Measurements from ENCODE around the gene MYOF.

MYOF gene

GRCh38 chr10:93465806-93466675, 16.1 kb downstream of the MYOF start:
- Histone ChIP-seq H3K27ac (ENCODE audit: low read depth in 2 of 2, low read length in 2 of 2) (peak overlapping the region; percentile 82 to 89), H3K36me3 (ENCODE audit: control insufficient read depth in 2 of 2, insufficient read depth in 2 of 2, low read length in 2 of 2) (no peaks in the 10 kb centered on the region), H3K9me3 (ENCODE audit: control insufficient read depth in 2 of 2, low read length in 2 of 2) (no peaks in the 10 kb centered on the region), H3K4me1 (ENCODE audit: control insufficient read depth in 2 of 2, insufficient read depth in 2 of 2, low read length in 2 of 2) (peaks cover 22 to 40% of the 10 kb centered on the region in 2 donors), H3K9ac (ENCODE audit: low read depth in 1 of 2, low read length in 2 of 2) (peak overlapping the region in 1 of 2 donors; percentile 63), H3K4me3 (ENCODE audit: low read length in 2 of 2) (peak overlapping the region; percentile 24 to 39), H3K27me3 (ENCODE audit: control insufficient read depth in 2 of 2, insufficient read depth in 2 of 2, low read length in 2 of 2) (no peaks in the 10 kb centered on the region)

GRCh38 chr10:93464776-93465388, 17.3 kb downstream of the MYOF start:
- Histone ChIP-seq H3K27me3 (ENCODE audit: control insufficient read depth in 2 of 2, insufficient read depth in 2 of 2, low read length in 2 of 2) (no peaks in the 10 kb centered on the region), H3K9ac (ENCODE audit: low read depth in 1 of 2, low read length in 2 of 2) (no peak overlapping the region), H3K27ac (ENCODE audit: low read depth in 2 of 2, low read length in 2 of 2) (peak overlapping the region; percentile 59 to 82), H3K9me3 (ENCODE audit: control insufficient read depth in 2 of 2, low read length in 2 of 2) (no peaks in the 10 kb centered on the region), H3K4me3 (ENCODE audit: low read length in 2 of 2) (no peak overlapping the region), H3K36me3 (ENCODE audit: control insufficient read depth in 2 of 2, insufficient read depth in 2 of 2, low read length in 2 of 2) (no peaks in the 10 kb centered on the region), H3K4me1 (ENCODE audit: control insufficient read depth in 2 of 2, insufficient read depth in 2 of 2, low read length in 2 of 2) (peaks cover 22 to 34% of the 10 kb centered on the region in 2 donors)

- no peaks in the 10 kb centered on the region for H3K27me3 ChIP-seq (ENCODE audit: control insufficient read depth in 2 of 2, insufficient read depth in 2 of 2, low read length in 2 of 2)
- peak overlapping the region; percentile 59 to 82 for H3K27ac ChIP-seq (ENCODE audit: low read depth in 2 of 2, low read length in 2 of 2)
- no peak overlapping the region for H3K9ac ChIP-seq (ENCODE audit: low read depth in 1 of 2, low read length in 2 of 2)
- peaks cover 29 to 42% of the 10 kb centered on the region in 2 donors for H3K4me1 ChIP-seq (ENCODE audit: control insufficient read depth in 2 of 2, insufficient read depth in 2 of 2, low read length in 2 of 2)
- H3K9me3 ChIP-seq (ENCODE audit: control insufficient read depth in 2 of 2, low read length in 2 of 2), result no peaks in the 10 kb centered on the region
- H3K36me3 ChIP-seq (ENCODE audit: control insufficient read depth in 2 of 2, insufficient read depth in 2 of 2, low read length in 2 of 2), result peaks cover 0 to 2% of the 10 kb centered on the region in 2 donors
- H3K4me3 ChIP-seq (ENCODE audit: low read length in 2 of 2), result no peak overlapping the region
These were observed 18.2 kb downstream of the MYOF start for GRCh38 chr10:93463723-93464476.

GRCh38 chr10:93462881-93463280, 19.3 kb downstream of the MYOF start:
- no peak overlapping the region for H3K4me3 ChIP-seq (ENCODE audit: low read length in 2 of 2)
- no peaks in the 10 kb centered on the region for H3K9me3 ChIP-seq (ENCODE audit: control insufficient read depth in 2 of 2, low read length in 2 of 2)
- H3K4me1 ChIP-seq (ENCODE audit: control insufficient read depth in 2 of 2, insufficient read depth in 2 of 2, low read length in 2 of 2), result peaks cover 30 to 47% of the 10 kb centered on the region in 2 donors
- no peaks in the 10 kb centered on the region for H3K27me3 ChIP-seq (ENCODE audit: control insufficient read depth in 2 of 2, insufficient read depth in 2 of 2, low read length in 2 of 2)
- no peak overlapping the region for H3K9ac ChIP-seq (ENCODE audit: low read depth in 1 of 2, low read length in 2 of 2)
- peaks cover 0 to 3% of the 10 kb centered on the region in 2 donors for H3K36me3 ChIP-seq (ENCODE audit: control insufficient read depth in 2 of 2, insufficient read depth in 2 of 2, low read length in 2 of 2)
- H3K27ac ChIP-seq (ENCODE audit: low read depth in 2 of 2, low read length in 2 of 2), result no peak overlapping the region

GRCh38 chr10:93462371-93462770, 19.8 kb downstream of the MYOF start:
- Histone ChIP-seq H3K36me3 (ENCODE audit: control insufficient read depth in 2 of 2, insufficient read depth in 2 of 2, low read length in 2 of 2) (peaks cover 0 to 3% of the 10 kb centered on the region in 2 donors), H3K27ac (ENCODE audit: low read depth in 2 of 2, low read length in 2 of 2) (no peak overlapping the region), H3K4me1 (ENCODE audit: control insufficient read depth in 2 of 2, insufficient read depth in 2 of 2, low read length in 2 of 2) (peaks cover 30 to 47% of the 10 kb centered on the region in 2 donors), H3K4me3 (ENCODE audit: low read length in 2 of 2) (no peak overlapping the region), H3K9ac (ENCODE audit: low read depth in 1 of 2, low read length in 2 of 2) (no peak overlapping the region), H3K27me3 (ENCODE audit: control insufficient read depth in 2 of 2, insufficient read depth in 2 of 2, low read length in 2 of 2) (no peaks in the 10 kb centered on the region), H3K9me3 (ENCODE audit: control insufficient read depth in 2 of 2, low read length in 2 of 2) (no peaks in the 10 kb centered on the region)

GRCh38 chr10:93461807-93462178, 20.3 kb downstream of the MYOF start:
- H3K9me3 ChIP-seq (ENCODE audit: control insufficient read depth in 2 of 2, low read length in 2 of 2), result no peaks in the 10 kb centered on the region
- no peak overlapping the region for H3K9ac ChIP-seq (ENCODE audit: low read depth in 1 of 2, low read length in 2 of 2)
- no peak overlapping the region for H3K4me3 ChIP-seq (ENCODE audit: low read length in 2 of 2)
- H3K4me1 ChIP-seq (ENCODE audit: control insufficient read depth in 2 of 2, insufficient read depth in 2 of 2, low read length in 2 of 2), result peaks cover 29 to 45% of the 10 kb centered on the region in 2 donors
- H3K27me3 ChIP-seq (ENCODE audit: control insufficient read depth in 2 of 2, insufficient read depth in 2 of 2, low read length in 2 of 2), result no peaks in the 10 kb centered on the region
- peaks cover 0 to 3% of the 10 kb centered on the region in 2 donors for H3K36me3 ChIP-seq (ENCODE audit: control insufficient read depth in 2 of 2, insufficient read depth in 2 of 2, low read length in 2 of 2)
- H3K27ac ChIP-seq (ENCODE audit: low read depth in 2 of 2, low read length in 2 of 2), result peak overlapping the region in 1 of 2 donors; percentile 44

GRCh38 chr10:93461109-93461806, 20.9 kb downstream of the MYOF start:
- no peak overlapping the region for H3K4me3 ChIP-seq (ENCODE audit: low read length in 2 of 2)
- H3K9me3 ChIP-seq (ENCODE audit: control insufficient read depth in 2 of 2, low read length in 2 of 2), result no peaks in the 10 kb centered on the region
- H3K36me3 ChIP-seq (ENCODE audit: control insufficient read depth in 2 of 2, insufficient read depth in 2 of 2, low read length in 2 of 2), result peaks cover 0 to 6% of the 10 kb centered on the region in 2 donors
- H3K27ac ChIP-seq (ENCODE audit: low read depth in 2 of 2, low read length in 2 of 2), result peak overlapping the region; percentile 44 to 45
- no peak overlapping the region for H3K9ac ChIP-seq (ENCODE audit: low read depth in 1 of 2, low read length in 2 of 2)
- peaks cover 23 to 40% of the 10 kb centered on the region in 2 donors for H3K4me1 ChIP-seq (ENCODE audit: control insufficient read depth in 2 of 2, insufficient read depth in 2 of 2, low read length in 2 of 2)
- no peaks in the 10 kb centered on the region for H3K27me3 ChIP-seq (ENCODE audit: control insufficient read depth in 2 of 2, insufficient read depth in 2 of 2, low read length in 2 of 2)

GRCh38 chr10:93459466-93459865, 22.7 kb downstream of the MYOF start:
- H3K4me1 ChIP-seq (ENCODE audit: control insufficient read depth in 2 of 2, insufficient read depth in 2 of 2, low read length in 2 of 2), result peaks cover 17 to 24% of the 10 kb centered on the region in 2 donors
- no peaks in the 10 kb centered on the region for H3K27me3 ChIP-seq (ENCODE audit: control insufficient read depth in 2 of 2, insufficient read depth in 2 of 2, low read length in 2 of 2)
- peaks cover 0 to 10% of the 10 kb centered on the region in 2 donors for H3K36me3 ChIP-seq (ENCODE audit: control insufficient read depth in 2 of 2, insufficient read depth in 2 of 2, low read length in 2 of 2)
- no peak overlapping the region for H3K9ac ChIP-seq (ENCODE audit: low read depth in 1 of 2, low read length in 2 of 2)
- peak overlapping the region; percentile 74 to 77 for H3K27ac ChIP-seq (ENCODE audit: low read depth in 2 of 2, low read length in 2 of 2)
- no peaks in the 10 kb centered on the region for H3K9me3 ChIP-seq (ENCODE audit: control insufficient read depth in 2 of 2, low read length in 2 of 2)
- no peak overlapping the region for H3K4me3 ChIP-seq (ENCODE audit: low read length in 2 of 2)

GRCh38 chr10:93458821-93459257, 23.3 kb downstream of the MYOF start:
- Histone ChIP-seq H3K27ac (ENCODE audit: low read depth in 2 of 2, low read length in 2 of 2) (peak overlapping the region; percentile 74 to 77), H3K27me3 (ENCODE audit: control insufficient read depth in 2 of 2, insufficient read depth in 2 of 2, low read length in 2 of 2) (no peaks in the 10 kb centered on the region), H3K4me3 (ENCODE audit: low read length in 2 of 2) (no peak overlapping the region), H3K36me3 (ENCODE audit: control insufficient read depth in 2 of 2, insufficient read depth in 2 of 2, low read length in 2 of 2) (peaks cover 0 to 11% of the 10 kb centered on the region in 2 donors), H3K9me3 (ENCODE audit: control insufficient read depth in 2 of 2, low read length in 2 of 2) (no peaks in the 10 kb centered on the region), H3K4me1 (ENCODE audit: control insufficient read depth in 2 of 2, insufficient read depth in 2 of 2, low read length in 2 of 2) (peaks cover 14 to 18% of the 10 kb centered on the region in 2 donors), H3K9ac (ENCODE audit: low read depth in 1 of 2, low read length in 2 of 2) (peak overlapping the region; percentile 24 to 35)
